Activated CD8-positive, alpha-beta memory T cell treated with anti-CD3 and anti-CD28 coated beads, Interleukin-2, amount 50 U/mL, for 48 hours (primary cell): ENCODE measurements around the gene SRA1.

Source experiments
- DNase-seq: peaks from one replicate; pipeline ENCODE4 v3.0.0-alpha.2; 2020

SRA1 gene

GRCh38 chr5:140549237-140550144 is 7.8 kb downstream of the SRA1 start:
- peak; percentile 51 for DNase-seq

GRCh38 chr5:140548791-140549190 is 8.5 kb downstream of the SRA1 start:
- DNase-seq = peak; percentile 54

- peak; percentile 52 for DNase-seq
Measured at GRCh38 chr5:140548300-140548688, 9.0 kb downstream of the SRA1 start.

DNA sequence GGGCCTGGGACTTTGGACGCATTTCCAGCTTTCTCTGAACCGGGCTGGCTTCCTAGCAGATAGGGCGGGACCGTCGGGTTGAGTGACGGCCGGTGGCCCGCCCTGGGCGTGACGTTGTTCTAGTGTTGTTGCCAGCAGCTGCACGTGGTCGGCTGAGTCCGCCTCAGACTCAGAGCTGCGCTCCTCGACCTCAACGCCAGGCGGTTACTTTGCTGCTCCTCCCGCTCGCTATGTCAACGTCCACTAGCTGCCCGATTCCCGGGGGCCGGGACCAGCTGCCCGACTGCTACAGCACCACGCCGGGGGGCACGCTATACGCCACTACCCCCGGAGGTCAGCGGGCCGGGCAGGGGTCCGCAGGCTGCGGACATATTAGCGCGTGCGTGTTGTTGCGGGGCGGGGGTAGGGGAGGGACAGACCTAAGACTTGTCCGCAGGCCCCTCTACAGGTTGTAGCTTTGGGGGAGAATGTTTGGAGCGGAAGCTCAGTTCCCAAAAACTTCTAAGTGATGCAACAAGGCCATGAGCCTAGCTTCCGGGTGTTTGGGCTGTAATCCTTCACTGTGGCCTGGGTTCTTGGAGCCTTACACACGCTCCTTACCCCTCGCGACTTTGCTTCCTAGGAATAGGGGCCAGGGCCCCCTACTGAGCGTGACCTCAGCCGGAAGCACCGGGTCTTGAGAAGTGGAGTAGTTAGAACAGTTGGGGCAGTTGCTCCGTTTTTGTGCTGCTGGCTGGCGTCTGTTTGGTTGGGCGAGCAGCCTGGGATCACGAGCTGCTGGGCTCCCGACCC is 9.6 kb downstream of the SRA1 start, which contains the start of gene EIF4EBP3:
TSS of gene EIF4EBP3 (plus strand) at position 155 of the 792 bp plus-strand sequence. CDS start at position 231, 76 bp downstream.
- peak; percentile 90 for DNase-seq

DNA sequence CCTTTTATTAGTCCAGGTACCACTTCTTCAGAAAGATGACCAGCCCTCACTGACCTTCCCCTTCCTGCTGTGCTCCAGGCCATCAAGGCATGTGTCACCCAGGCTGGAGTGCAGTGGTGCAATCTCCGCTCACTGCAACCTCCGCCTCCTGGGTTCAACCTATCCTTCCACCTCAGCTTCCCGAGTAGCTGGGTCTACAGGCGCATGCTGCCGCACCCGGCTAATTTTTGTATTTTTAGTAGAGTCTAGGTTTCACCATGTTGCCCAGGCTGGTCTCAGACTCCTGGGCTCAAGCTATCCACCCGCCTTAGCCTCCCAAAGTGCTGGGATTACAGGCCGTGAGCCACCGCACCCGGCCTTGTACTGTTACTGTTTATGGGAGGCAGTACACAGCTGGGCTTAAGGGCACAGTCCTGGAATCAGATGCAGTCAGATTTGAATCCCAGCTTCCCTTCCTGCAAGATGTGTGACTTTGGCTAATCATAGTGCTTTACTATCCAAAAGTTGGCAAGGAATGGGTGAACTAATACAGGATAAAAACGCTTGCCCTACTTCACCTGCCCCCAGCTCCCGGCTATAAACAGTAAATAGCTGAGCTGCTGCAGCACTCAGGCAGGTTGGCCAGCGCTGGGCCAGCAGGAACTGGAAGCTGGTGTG is 10.3 kb downstream of the SRA1 start:
- DNase-seq = no peak

DNA sequence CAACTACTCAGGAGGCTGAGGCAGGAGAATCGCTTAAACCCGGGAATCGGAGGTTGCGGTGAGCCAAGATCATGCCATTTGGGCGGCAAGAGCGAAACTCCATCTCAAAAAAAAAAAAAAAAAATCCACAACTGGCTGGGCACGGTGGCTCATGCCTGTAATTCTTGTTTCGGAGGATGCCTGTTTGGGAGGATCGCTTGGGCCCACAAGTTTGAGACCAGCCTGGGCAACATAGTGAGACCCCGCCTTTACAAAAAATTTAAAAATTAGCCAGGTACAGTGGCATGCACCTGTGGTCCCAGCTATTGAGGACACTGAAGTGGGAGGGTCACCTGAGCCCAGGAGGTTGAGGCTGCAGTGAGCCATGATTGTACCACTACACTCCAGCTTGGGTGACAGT is 11.7 kb downstream of the SRA1 start:
- DNase-seq = no peak

GRCh38 chr5:140544986-140545385 is 12.3 kb downstream of the SRA1 start:
- no peak for DNase-seq

GRCh38 chr5:140542972-140543371 is 14.3 kb downstream of the SRA1 start:
- no peak for DNase-seq

GRCh38 chr5:140540227-140540626 is 17.0 kb downstream of the SRA1 start:
- no peak for DNase-seq

DNA sequence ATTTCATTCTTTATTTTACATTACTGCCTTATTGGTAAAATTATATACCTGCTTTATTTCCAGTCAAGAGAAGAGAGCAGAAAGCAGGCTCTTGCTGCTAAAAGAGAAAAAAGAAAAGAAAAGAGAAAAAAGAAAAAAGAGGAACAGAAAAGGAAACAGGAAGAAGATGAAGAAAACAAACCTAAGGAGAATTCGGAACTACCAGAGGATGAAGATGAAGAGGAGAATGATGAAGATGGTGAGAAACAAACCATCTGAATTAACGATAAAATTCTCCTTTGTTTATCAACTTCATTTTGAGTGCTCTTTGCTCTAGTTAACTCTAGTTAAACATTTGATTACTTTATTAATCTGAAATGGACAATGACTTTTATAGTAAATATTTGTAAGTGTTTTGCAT is 33.3 kb downstream of the SRA1 start:
- no peak for DNase-seq

DNA sequence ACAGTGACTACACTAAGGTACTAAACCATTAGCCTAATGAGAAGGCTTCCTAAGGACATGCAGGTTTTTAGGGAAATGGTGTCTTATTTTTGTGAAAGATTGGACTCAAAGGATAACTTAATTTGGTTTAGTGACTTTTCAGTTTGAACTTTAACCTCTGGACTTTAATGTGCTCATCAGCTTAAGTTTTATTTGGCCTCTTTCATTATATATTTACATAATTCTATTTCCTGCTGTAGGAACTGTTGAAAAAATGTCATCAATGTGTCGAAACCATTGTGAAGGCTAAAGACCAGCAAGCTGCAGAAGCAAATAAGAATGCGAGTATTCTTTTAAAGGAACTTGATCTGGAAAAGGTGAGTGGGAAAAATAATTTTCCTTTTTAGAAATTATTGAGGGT is 44.1 kb downstream of the SRA1 start:
- no peak for DNase-seq

- DNase-seq = no peak
Measured at GRCh38 chr5:140509898-140510297, 47.4 kb downstream of the SRA1 start.

- DNase-seq = no peak
Measured at GRCh38 chr5:140502834-140503233, 54.4 kb downstream of the SRA1 start.
